AG04450 (cell line): ENCODE data around the gene GPRIN3. TPM values are rescaled to one million over a fixed set of nuclear protein-coding genes. Genes with fewer than 3 reads are reported as not detected.

Experiments
- CTCF ChIA-PET: fragments of 300-600, 350-600 bp; formaldehyde crosslinking; extraction: SDS; loops from one replicate; lab custom pipeline; 2022; ENCODE audit warnings: antibody characterized with exemption, inconsistent platforms; lab: Charles Lee
- POLR2A ChIA-PET: fragments of 350-600 bp; formaldehyde crosslinking; extraction: SDS; loops from one replicate; lab custom pipeline; 2021; ENCODE audit warnings: antibody characterized with exemption, inconsistent platforms; lab: Yijun Ruan, JAX
- DNase-seq: peaks from one replicate; pipeline ENCODE4 v3.0.0-alpha.2; 2011; ENCODE audit warnings: low read depth, low spot score
- H3K27ac ChIP-seq: one replicate; pipeline ENCODE4 v1.5.1; 2012; ENCODE audit warnings: low read depth, low read length, control low read depth
- H3K27me3 ChIP-seq: one replicate; pipeline ENCODE4 v1.6.0; 2012; ENCODE audit warnings: low read length; ENCODE audit not compliant: control insufficient read depth, insufficient read depth
- H3K4me3 ChIP-seq: 2 replicates; pipeline ENCODE4 v1.5.1; 2011; ENCODE audit warnings: mild to moderate bottlenecking, low read depth, low read length, control low read depth
- H3K9me3 ChIP-seq: 2 replicates; pipeline ENCODE4 v1.5.1; 2012; ENCODE audit warnings: low read length; ENCODE audit not compliant: control insufficient read depth, insufficient read depth
- CTCF ChIP-seq: IDR thresholded peaks from 2 replicates; pipeline ENCODE4 v1.5.1; 2011; ENCODE audit warnings: low read depth, low read length, control low read depth, inconsistent platforms
- polyA plus RNA-seq: library from polyadenylated mRNA; depleted of rRNA; stranded (reverse); fragments of >200 nt; gene quantifications from 2 replicates; pipeline ENCODE4 v1.2.3, GENCODE V29; 2011

The GPRIN3 gene
- polyA plus RNA-seq, 1 experiment, result 0.01 TPM

- Histone ChIP-seq H3K9me3 (no peaks in the 10 kb centered on the region), H3K27ac (no peak overlapping the region), H3K27me3 (no peaks in the 10 kb centered on the region), H3K4me3 (no peak overlapping the region)
- ChIA-PET POLR2A (no interaction called here), CTCF (no interaction called here)
- no peak for TF ChIP-seq CTCF
- DNase-seq, result no peak
Measured at GRCh38 chr4:89336818-89337420, 29.3 kb upstream of the GPRIN3 start.

- DNase-seq, result no peak
- H3K27me3 ChIP-seq, result no peaks in the 10 kb centered on the region
- ChIA-PET CTCF (interaction anchor here (0.5 to 1.4 kb wide), 2 partner anchors 10 to 960 kb away, joined by 3 to 4 read pairs; no protein-coding TSS in a partner anchor), POLR2A (no interaction called here)
- no peak for TF ChIP-seq CTCF
- no peak overlapping the region for H3K4me3 ChIP-seq
- no peak overlapping the region for H3K27ac ChIP-seq
- H3K9me3 ChIP-seq, result no peaks in the 10 kb centered on the region
Measured at GRCh38 chr4:89334830-89335229, 27.2 kb upstream of the GPRIN3 start.

- CTCF ChIA-PET, result interaction anchor here (1.4 kb wide), 1 partner anchor 9 kb away, joined by 4 read pairs; no protein-coding TSS in a partner anchor
- DNase-seq, result no peak
- TF ChIP-seq CTCF, result no peak
- H3K27me3 ChIP-seq, result no peaks in the 10 kb centered on the region
- H3K27ac ChIP-seq, result no peak overlapping the region
- H3K4me3 ChIP-seq, result no peak overlapping the region
- POLR2A ChIA-PET, result no interaction called here
- no peaks in the 10 kb centered on the region for H3K9me3 ChIP-seq
Measured at GRCh38 chr4:89334311-89334710, 26.7 kb upstream of the GPRIN3 start.

GRCh38 chr4:89331686-89332544 lies 24.3 kb upstream of the GPRIN3 start:
- TF ChIP-seq CTCF, result no peak
- ChIA-PET CTCF (no interaction called here), POLR2A (no interaction called here)
- H3K4me3 ChIP-seq, result no peak overlapping the region
- no peaks in the 10 kb centered on the region for H3K27me3 ChIP-seq
- no peak overlapping the region for H3K27ac ChIP-seq
- DNase-seq, result no peak
- H3K9me3 ChIP-seq, result no peaks in the 10 kb centered on the region

GRCh38 chr4:89331197-89331596 lies 23.6 kb upstream of the GPRIN3 start:
- no peaks in the 10 kb centered on the region for H3K9me3 ChIP-seq
- no peak overlapping the region for H3K4me3 ChIP-seq
- TF ChIP-seq CTCF, result no peak
- H3K27ac ChIP-seq, result no peak overlapping the region
- ChIA-PET CTCF (no interaction called here), POLR2A (no interaction called here)
- DNase-seq, result no peak
- no peaks in the 10 kb centered on the region for H3K27me3 ChIP-seq
